GM12878 (cell line): ENCODE results near the gene OTOF. TPM values are rescaled to one million over a fixed set of nuclear protein-coding genes. Genes with fewer than 3 reads are reported as not detected.
A peak's percentile ranks its signal among the peaks of the same experiment; 100 is the strongest.

Experiments used
- ATAC-seq: fragments of 200-7000 bp; cut with Tn5 transposase; 3 replicates; pipeline ENCODE4 v1.9.1; 2020; ENCODE audit warnings: mild to moderate bottlenecking, moderate library complexity
- BruUV-seq: library from RNA; stranded (reverse); fragments of 400-500 nt; replicated peaks from 2 replicates; lab custom pipeline; 2021; lab: Mats Ljungman, UMichigan
- CTCF ChIA-PET: fragments of 300-600 bp; sonication (Branson Sonifier 250); formaldehyde crosslinking; extraction: SDS; loops from one replicate; lab custom pipeline; 2021; ENCODE audit warnings: inconsistent platforms; lab: Yijun Ruan, JAX
- POLR2A ChIA-PET: fragments of 350-600 bp; formaldehyde crosslinking; extraction: SDS; loops from one replicate; lab custom pipeline; 2021; ENCODE audit warnings: inconsistent platforms; lab: Charles Lee
- RAD21 ChIA-PET: fragments of 300-600 bp; sonication (Branson Sonifier 250); formaldehyde crosslinking; loops from one replicate; lab custom pipeline; 2023; ENCODE audit warnings: antibody characterized with exemption; ENCODE audit not compliant: unreplicated experiment; lab: Charles Lee
- SMC1A ChIA-PET: fragments of 300-600 bp; sonication (Branson Sonifier 250); formaldehyde crosslinking; loops from one replicate; lab custom pipeline; 2023; ENCODE audit not compliant: unreplicated experiment, uncharacterized antibody; lab: Charles Lee
- DNase-seq: peaks from one replicate; pipeline ENCODE4 v3.0.0-alpha.2; 2011; ENCODE audit warnings: low read depth, low spot score
- FAIRE-seq: peaks from 3 replicates; lab custom pipeline; 2011; peaks lifted over from hg19 to GRCh38; lab: Jason Lieb, UNC
- H2AFZ ChIP-seq: 2 replicates; pipeline ENCODE4 v1.6.0; 2011; ENCODE audit warnings: low read depth, low read length, control low read depth; ENCODE audit not compliant: control insufficient read depth
- H3K27ac ChIP-seq: 2 replicates; pipeline ENCODE4 v1.5.1; 2011; ENCODE audit warnings: control low read depth; ENCODE audit not compliant: control insufficient read depth, insufficient read depth
- H3K27me3 ChIP-seq, 2 experiments: replicated peaks in 1 of 2; 2 replicates each; pipeline versions ENCODE4 v1.6.0 to v1.6.1; 2011; ENCODE audit warnings: low read length in 1 of 2; ENCODE audit not compliant: control insufficient read depth in 2 of 2, insufficient read depth in 2 of 2
- H3K36me3 ChIP-seq, 2 experiments: 2 replicates each; pipeline ENCODE4 v1.5.1; 2011; ENCODE audit warnings: low read length in 1 of 2; ENCODE audit not compliant: control insufficient read depth in 2 of 2, insufficient read depth in 2 of 2
- H3K4me1 ChIP-seq: 2 replicates; pipeline ENCODE4 v1.6.1; 2011; ENCODE audit warnings: mild to moderate bottlenecking, low read length, moderate library complexity, mixed read lengths; ENCODE audit not compliant: control insufficient read depth, insufficient read depth
- H3K4me2 ChIP-seq: 2 replicates; pipeline ENCODE4 v1.6.0; 2011; ENCODE audit warnings: control low read depth; ENCODE audit not compliant: control insufficient read depth, insufficient read depth
- H3K4me3 ChIP-seq: fragments of 200-600 bp; sonication (generic); 2 replicates; pipeline ENCODE4 v1.5.1; 2016
- H3K79me2 ChIP-seq: 2 replicates; pipeline ENCODE4 v1.6.0; 2011; ENCODE audit warnings: low read length; ENCODE audit not compliant: control insufficient read depth, insufficient read depth
- H3K9ac ChIP-seq: 2 replicates; pipeline ENCODE4 v1.8.0; 2011; ENCODE audit warnings: low read length, control low read depth, mixed read lengths; ENCODE audit not compliant: control insufficient read depth, insufficient read depth
- H3K9me3 ChIP-seq: replicated peaks from 3 replicates; pipeline ENCODE4 v1.5.1; 2011; ENCODE audit warnings: mild to moderate bottlenecking, low read length; ENCODE audit not compliant: control insufficient read depth, insufficient read depth
- H4K20me1 ChIP-seq: 2 replicates; pipeline ENCODE4 v1.6.0; 2011; ENCODE audit not compliant: control insufficient read depth, insufficient read depth
- ATF3 ChIP-seq: IDR thresholded peaks from 2 replicates; pipeline ENCODE4 v1.6.1; 2011; ENCODE audit warnings: low read depth, mild to moderate bottlenecking, low read length, moderate library complexity, borderline replicate concordance; ENCODE audit errors: extremely low read depth
- CEBPZ ChIP-seq: fragments of 150-350 bp; IDR thresholded peaks from 2 replicates; pipeline ENCODE4 v1.6.1; 2016; ENCODE audit warnings: low read depth, low read length
- CREM ChIP-seq: IDR thresholded peaks from 2 replicates; pipeline ENCODE4 v1.6.1; 2014; ENCODE audit warnings: antibody characterized with exemption, low read depth
- EZH2 ChIP-seq: IDR thresholded peaks from 2 replicates; pipeline ENCODE4 v1.6.1; 2012; ENCODE audit warnings: low read depth, mild to moderate bottlenecking, control low read depth, inconsistent platforms, low read length, borderline replicate concordance; ENCODE audit not compliant: control insufficient read depth
- FOXM1 ChIP-seq: IDR thresholded peaks from 2 replicates; pipeline ENCODE4 v1.6.1; 2012; ENCODE audit warnings: low read depth, mild to moderate bottlenecking, inconsistent platforms, low read length, moderate library complexity
- IRF4 ChIP-seq: IDR thresholded peaks from 2 replicates; pipeline ENCODE4 v1.6.1; 2011; ENCODE audit warnings: low read depth, low read length
- PBX3 ChIP-seq: IDR thresholded peaks from 2 replicates; pipeline ENCODE4 v1.6.1; 2011; ENCODE audit warnings: mild to moderate bottlenecking, low read depth, low read length, moderate library complexity; ENCODE audit not compliant: insufficient replicate concordance
- WGBS: methylation state at CpG from one replicate; pipeline ENCODE4 v1.1.6; 2016; ENCODE audit warnings: low lambda C conversion rate; ENCODE audit not compliant: insufficient replicate concordance, insufficient coverage; ENCODE audit errors: missing lambda C conversion rate; 5-methylcytosine and 5-hydroxymethylcytosine counted together
- in situ Hi-C: fragments of 300-500 bp; cut with MboI; formaldehyde crosslinking; loops from 9 replicates; pipeline ENCODE4 v1.14.3; 2018; ENCODE audit warnings: mixed read lengths
- intact Hi-C: fragments of 100-400 bp; cut with micrococcal nuclease; formaldehyde crosslinking; loops from one replicate; pipeline ENCODE4 v1.14.2; 2022; ENCODE audit not compliant: unreplicated experiment
- polyA plus RNA-seq, 11 experiments: library from polyadenylated mRNA; depleted of rRNA in 4 of 11; unstranded in 6 of 11; stranded (reverse) in 5 of 11; fragments of >200 nt; fragmentation: Nextera tagmentation in 4 of 11; fragmentation: Illumina TruSeq in 1 of 11; extraction: Ambion mirVana in 4 of 11; extraction: Trizol in 1 of 11; gene quantifications; 1 replicate in 1 of 11; 2 replicates in 10 of 11; pipeline versions ENCODE4 v1.2.1 to v1.2.3, GENCODE V29; 2011 to 2016; ENCODE audit warnings: inconsistent platforms in 2 of 11, missing spikeins in 2 of 11, low read depth in 1 of 11
- total RNA-seq, 4 experiments: library from RNA; depleted of rRNA in 3 of 4; stranded (reverse); fragments of >200 nt in 3 of 4; fragmentation: Illumina TruSeq in 1 of 4; extraction: Trizol in 1 of 4; gene quantifications; 2 replicates each; pipeline versions ENCODE4 v1.2.1 to v1.2.3, GENCODE V29; 2013 to 2021

The OTOF gene
- total and polyA plus RNA-seq, 10 of the 15 experiments (the other 5 are each of a cell fraction or from before 2014, with no cell fraction given): under 0.01 to 0.31 (median 0.07) TPM; not detected in 6

GRCh38 chr2:26410764-26411243 is 67.1 kb downstream of the OTOF start:
- ChIA-PET RAD21 (no interaction called here), CTCF (interaction anchor here (0.6 to 1.4 kb wide), 4 partner anchors 13 to 59 kb away, joined by 3 to 4 read pairs (median 3); no protein-coding TSS in a partner anchor), SMC1A (no interaction called here), POLR2A (no interaction called here)
- DNase-seq (no peak), FAIRE-seq (no peak), ATAC-seq (no peak)
- WGBS: 100% methylated on average over 2 of the region's 2 CpGs
- BruUV-seq: no TSS peak
- intact Hi-C loops: no loop called here
- Histone ChIP-seq H3K9me3 (no peaks in the 10 kb centered on the region), H3K4me3 (no peak overlapping the region), H3K9ac (no peak overlapping the region), H4K20me1 (no peaks in the 10 kb centered on the region), H3K27me3 (no peaks in the 10 kb centered on the region)
- TF ChIP-seq CEBPZ: no peak
- no peak for TF ChIP-seq FOXM1
- TF ChIP-seq ATF3: no peak
- no peak for TF ChIP-seq CREM
- no peak for TF ChIP-seq EZH2
- no peak for TF ChIP-seq IRF4
- TF ChIP-seq PBX3: no peak
- TF ChIP-seq, all 136 proteins: peak for 0
- in situ Hi-C loops: no loop called here
- Histone ChIP-seq H3K4me1 (peaks cover 10% of the 10 kb centered on the region), H3K27ac (no peak overlapping the region), H3K79me2 (no peaks in the 10 kb centered on the region), H2AFZ (peak overlapping the region; percentile 0; the same call in 1 of the 2 replicates), H3K36me3 (no peaks in the 10 kb centered on the region), H3K4me2 (no peak overlapping the region)
